ENCODE measurements around the gene SRC.

DNA sequence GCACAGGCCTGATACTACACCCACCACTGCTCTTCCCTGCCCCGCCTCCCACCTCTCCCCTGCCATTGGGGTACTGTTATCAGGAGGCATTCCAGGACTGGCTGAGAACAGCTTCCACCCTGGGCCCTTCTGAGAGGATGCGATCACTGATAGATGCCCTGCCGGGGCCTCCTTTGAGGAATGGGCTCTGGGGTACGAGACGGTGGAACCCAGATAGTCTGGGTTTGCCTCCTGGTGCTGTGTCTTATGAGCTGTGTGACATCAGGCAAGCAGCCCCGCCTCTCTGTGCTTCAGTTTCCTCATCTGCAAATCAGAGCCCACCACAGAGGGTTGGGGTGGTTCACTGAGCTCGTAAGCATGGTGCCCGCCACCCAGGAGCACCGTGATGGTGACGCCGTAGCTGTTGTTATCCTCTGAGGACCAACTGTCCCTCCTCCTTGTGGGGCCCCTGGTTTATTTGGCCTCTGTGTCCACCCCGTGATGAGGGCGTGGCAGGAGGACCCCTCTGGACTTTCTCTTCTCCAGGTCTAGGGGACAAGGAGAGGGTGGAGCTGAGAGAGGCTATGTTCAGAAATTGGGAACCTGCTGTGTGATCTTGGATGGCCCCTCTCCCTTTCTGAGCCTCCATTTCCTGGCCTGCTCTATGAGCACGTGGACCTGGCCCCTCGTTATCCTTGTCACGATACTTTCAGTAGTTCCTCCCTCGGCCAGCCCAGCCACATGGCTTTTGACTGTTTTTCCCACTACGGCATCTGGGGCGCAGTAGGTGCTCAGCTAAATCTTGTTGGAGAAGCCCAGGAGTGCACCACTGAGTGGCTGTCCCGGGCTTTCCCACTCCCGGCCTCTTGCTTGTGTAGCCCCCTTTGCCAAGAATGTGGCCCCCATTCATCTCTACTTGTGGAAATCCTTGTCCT, 18.3 kb downstream of the SRC start:
- TF ChIP-seq POLR2A (IDR thresholded peaks at IDR 0.05; ENCODE audit: low read depth, low read length) (no peak), POLR2AphosphoS5 (IDR thresholded peaks at IDR 0.05; ENCODE audit: low read depth, low read length) (no peak), SPI1 (IDR thresholded peaks at IDR 0.05; ENCODE audit: low read depth, low read length) (no peak)
